Gastrocnemius medialis (tissue), 4 donors: ENCODE data around the gene RIMBP2.

ENCODE experiments used
- POLR2A ChIP-seq, 2 donors: fragments of 450-650 bp; IDR thresholded peaks; one replicate each; pipeline ENCODE4 v1.6.1; 2017; ENCODE audit warnings: antibody characterized with exemption in 2 of 2, mild to moderate bottlenecking in 2 of 2, moderate library complexity in 2 of 2
- TF ChIP-seq, protein P1 (sequence below), 5 experiments: fragments of 450-650 bp in 3 of 5; fragments of 200-600 bp in 2 of 5; sonication (generic) in 2 of 5; IDR thresholded peaks in 4 of 5; conservative IDR thresholded peaks in 1 of 5; 1 replicate in 4 of 5; 2 replicates in 1 of 5; pipeline ENCODE4 v1.5.1; 2016 to 2019; ENCODE audit warnings: antibody characterized with exemption in 5 of 5, mild to moderate bottlenecking in 3 of 5, moderate library complexity in 3 of 5

DNA sequence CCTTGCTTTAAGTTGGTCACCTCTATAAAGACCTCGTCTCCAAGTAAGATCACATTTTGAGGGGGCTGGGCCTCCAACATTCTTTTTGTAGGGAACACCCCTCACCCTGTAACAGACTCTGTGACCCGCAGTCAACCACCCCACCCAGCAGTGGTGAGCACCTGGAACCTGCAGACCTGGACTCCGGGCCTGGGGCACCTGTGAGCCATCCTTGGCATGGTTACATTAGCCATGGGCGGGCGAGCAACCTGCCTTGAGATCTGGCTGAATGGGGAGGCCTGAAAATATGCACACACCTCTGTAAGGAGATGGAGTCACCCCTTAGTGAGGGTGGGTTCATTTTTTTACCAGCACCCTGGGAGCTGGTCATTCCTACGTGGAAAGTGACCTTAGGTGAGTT is 95.3 kb downstream of the RIMBP2 start:
- no peak for TF ChIP-seq POLR2A (IDR thresholded peaks at IDR 0.05)
- TF ChIP-seq, protein P1, sequence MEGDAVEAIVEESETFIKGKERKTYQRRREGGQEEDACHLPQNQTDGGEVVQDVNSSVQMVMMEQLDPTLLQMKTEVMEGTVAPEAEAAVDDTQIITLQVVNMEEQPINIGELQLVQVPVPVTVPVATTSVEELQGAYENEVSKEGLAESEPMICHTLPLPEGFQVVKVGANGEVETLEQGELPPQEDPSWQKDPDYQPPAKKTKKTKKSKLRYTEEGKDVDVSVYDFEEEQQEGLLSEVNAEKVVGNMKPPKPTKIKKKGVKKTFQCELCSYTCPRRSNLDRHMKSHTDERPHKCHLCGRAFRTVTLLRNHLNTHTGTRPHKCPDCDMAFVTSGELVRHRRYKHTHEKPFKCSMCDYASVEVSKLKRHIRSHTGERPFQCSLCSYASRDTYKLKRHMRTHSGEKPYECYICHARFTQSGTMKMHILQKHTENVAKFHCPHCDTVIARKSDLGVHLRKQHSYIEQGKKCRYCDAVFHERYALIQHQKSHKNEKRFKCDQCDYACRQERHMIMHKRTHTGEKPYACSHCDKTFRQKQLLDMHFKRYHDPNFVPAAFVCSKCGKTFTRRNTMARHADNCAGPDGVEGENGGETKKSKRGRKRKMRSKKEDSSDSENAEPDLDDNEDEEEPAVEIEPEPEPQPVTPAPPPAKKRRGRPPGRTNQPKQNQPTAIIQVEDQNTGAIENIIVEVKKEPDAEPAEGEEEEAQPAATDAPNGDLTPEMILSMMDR (IDR thresholded peaks at IDR 0.05 in 4 of 5, conservative IDR thresholded peaks at IDR 0.05 in 1 of 5), result no peak
